ENCODE data around the gene GRIA3. TPM values are rescaled to one million over a fixed set of nuclear protein-coding genes. Genes with fewer than 3 reads are reported as not detected.

The GRIA3 gene
- total RNA-seq, 6 experiments from 2014 or later: 14.4 to 25.9 (median 18.0) TPM

DNA sequence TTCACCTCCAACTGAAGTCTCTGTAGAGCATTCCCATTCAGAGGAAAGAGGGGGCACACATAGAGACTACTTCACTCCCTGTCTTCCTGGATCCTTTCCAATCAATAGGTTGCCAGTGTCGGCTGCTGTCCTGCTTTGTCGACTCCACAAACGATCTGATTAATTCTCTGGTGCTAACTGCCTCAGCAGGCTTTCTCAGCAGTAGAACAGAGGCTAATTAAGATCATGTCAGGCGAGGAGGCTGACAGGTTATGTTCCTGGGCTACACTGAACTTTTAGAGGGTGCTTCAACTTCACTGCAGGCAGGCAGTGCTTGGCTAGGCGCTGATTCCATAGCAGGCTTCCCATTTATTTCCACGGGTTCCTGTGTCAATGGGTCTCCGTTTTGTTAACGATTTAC lies 79.2 kb downstream of the GRIA3 start:
- Mint-ChIP-seq H3K9me3 (no peaks in the 10 kb centered on the region), H3K4me3 (no peak overlapping the region)

DNA sequence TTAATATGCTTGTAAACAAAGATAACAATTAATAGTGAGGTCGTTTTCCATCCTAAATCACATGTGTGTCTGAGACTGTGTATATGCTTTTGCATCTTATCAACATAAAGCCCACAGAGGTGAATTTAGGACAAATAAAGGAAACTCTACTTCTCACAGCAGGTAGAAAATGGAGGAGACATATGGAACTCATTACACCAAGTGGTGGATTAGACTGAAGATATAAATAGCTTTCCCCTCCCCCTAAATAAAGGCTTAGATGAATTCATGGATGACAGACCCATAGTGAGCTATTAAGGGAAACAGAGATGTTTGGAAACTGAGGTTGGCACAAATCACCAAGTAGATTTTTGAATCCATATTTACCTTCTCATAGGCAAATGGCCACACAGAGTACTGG lies 79.7 kb downstream of the GRIA3 start:
- H3K36me3 Mint-ChIP-seq (ENCODE audit: low read depth): 0 out of 2 replicates have a peak, but pooled peaks cover 4% of the 10 kb centered on the region

More for the DNA sequence above, 79.2 kb downstream of the GRIA3 start:
- Mint-ChIP-seq H3K4me1 (ENCODE audit: low read depth) (peaks cover 31% of the 10 kb centered on the region), H3K27ac (no peak overlapping the region), H3K36me3 (ENCODE audit: low read depth) (0 out of 2 replicates have a peak, but pooled peaks cover 4% of the 10 kb centered on the region), H3K27me3 (ENCODE audit: insufficient read depth) (peaks cover 2% of the 10 kb centered on the region; the same call in 1 of the 2 replicates)
- TF ChIP-seq, protein P1, sequence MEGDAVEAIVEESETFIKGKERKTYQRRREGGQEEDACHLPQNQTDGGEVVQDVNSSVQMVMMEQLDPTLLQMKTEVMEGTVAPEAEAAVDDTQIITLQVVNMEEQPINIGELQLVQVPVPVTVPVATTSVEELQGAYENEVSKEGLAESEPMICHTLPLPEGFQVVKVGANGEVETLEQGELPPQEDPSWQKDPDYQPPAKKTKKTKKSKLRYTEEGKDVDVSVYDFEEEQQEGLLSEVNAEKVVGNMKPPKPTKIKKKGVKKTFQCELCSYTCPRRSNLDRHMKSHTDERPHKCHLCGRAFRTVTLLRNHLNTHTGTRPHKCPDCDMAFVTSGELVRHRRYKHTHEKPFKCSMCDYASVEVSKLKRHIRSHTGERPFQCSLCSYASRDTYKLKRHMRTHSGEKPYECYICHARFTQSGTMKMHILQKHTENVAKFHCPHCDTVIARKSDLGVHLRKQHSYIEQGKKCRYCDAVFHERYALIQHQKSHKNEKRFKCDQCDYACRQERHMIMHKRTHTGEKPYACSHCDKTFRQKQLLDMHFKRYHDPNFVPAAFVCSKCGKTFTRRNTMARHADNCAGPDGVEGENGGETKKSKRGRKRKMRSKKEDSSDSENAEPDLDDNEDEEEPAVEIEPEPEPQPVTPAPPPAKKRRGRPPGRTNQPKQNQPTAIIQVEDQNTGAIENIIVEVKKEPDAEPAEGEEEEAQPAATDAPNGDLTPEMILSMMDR (IDR thresholded peaks at IDR 0.05): no peak
- DNase-seq: no peak

DNA sequence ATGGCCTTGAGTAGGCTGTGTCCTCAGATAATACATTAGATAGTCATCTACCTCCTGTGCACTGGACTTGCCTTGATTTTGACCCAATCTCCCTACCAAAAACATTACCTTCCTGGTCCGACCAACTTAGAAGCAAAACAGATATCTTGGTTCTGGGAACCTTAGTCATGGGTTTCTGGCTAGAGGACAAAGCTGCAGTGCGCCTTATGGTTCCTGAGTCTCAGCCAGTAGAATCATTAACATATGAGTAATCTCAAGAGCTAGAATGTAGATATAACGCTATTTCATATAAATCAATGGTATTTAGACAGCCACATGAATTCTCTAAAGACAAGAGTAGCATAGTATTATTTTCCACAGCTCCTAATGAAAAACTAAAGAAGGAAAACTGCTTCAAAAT lies 83.1 kb downstream of the GRIA3 start:
- Mint-ChIP-seq H3K27me3 (ENCODE audit: insufficient read depth) (peaks cover 2% of the 10 kb centered on the region; the same call in 1 of the 2 replicates), H3K9me3 (no peaks in the 10 kb centered on the region), H3K36me3 (ENCODE audit: low read depth) (no peaks in the 10 kb centered on the region), H3K4me1 (ENCODE audit: low read depth) (peaks cover 31% of the 10 kb centered on the region), H3K27ac (peak overlapping the region; percentile 41), H3K4me3 (no peak overlapping the region; the same call in 1 of the 2 replicates)
- TF ChIP-seq, protein P1 (IDR thresholded peaks at IDR 0.05): no peak
- DNase-seq: peak; percentile 44

More for the DNA sequence above, 79.7 kb downstream of the GRIA3 start:
- H3K4me3 Mint-ChIP-seq: no peak overlapping the region
- TF ChIP-seq, protein P1 (IDR thresholded peaks at IDR 0.05): no peak
- H3K4me1 Mint-ChIP-seq (ENCODE audit: low read depth): peaks cover 31% of the 10 kb centered on the region
- no peak for DNase-seq
- peaks cover 2% of the 10 kb centered on the region; the same call in 1 of the 2 replicates for H3K27me3 Mint-ChIP-seq (ENCODE audit: insufficient read depth)
- H3K27ac Mint-ChIP-seq: no peak overlapping the region
- H3K9me3 Mint-ChIP-seq: no peaks in the 10 kb centered on the region

GRCh38 chrX:123271902-123272301 lies 87.8 kb downstream of the GRIA3 start:
- H3K4me1 Mint-ChIP-seq (ENCODE audit: low read depth): peaks cover 22% of the 10 kb centered on the region
- no peak overlapping the region for H3K4me3 Mint-ChIP-seq
- no peak overlapping the region for H3K27ac Mint-ChIP-seq
- no peaks in the 10 kb centered on the region for H3K9me3 Mint-ChIP-seq
- no peaks in the 10 kb centered on the region for H3K36me3 Mint-ChIP-seq (ENCODE audit: low read depth)
- no peaks in the 10 kb centered on the region for H3K27me3 Mint-ChIP-seq (ENCODE audit: insufficient read depth)
- TF ChIP-seq, protein P1 (IDR thresholded peaks at IDR 0.05): no peak
- DNase-seq: no peak

GRCh38 chrX:123272630-123273029 lies 88.6 kb downstream of the GRIA3 start:
- no peak overlapping the region for H3K4me3 Mint-ChIP-seq
- H3K36me3 Mint-ChIP-seq (ENCODE audit: low read depth): no peaks in the 10 kb centered on the region
- H3K27ac Mint-ChIP-seq: no peak overlapping the region
- no peak for DNase-seq
- TF ChIP-seq, protein P1 (IDR thresholded peaks at IDR 0.05): no peak
- H3K27me3 Mint-ChIP-seq (ENCODE audit: insufficient read depth): no peaks in the 10 kb centered on the region
- no peaks in the 10 kb centered on the region for H3K9me3 Mint-ChIP-seq
- H3K4me1 Mint-ChIP-seq (ENCODE audit: low read depth): peaks cover 15% of the 10 kb centered on the region

Data from HFFc6 (cell line).